DMS153 (cell line): ENCODE data around the gene ERVW-1.
"Not testable (repeated sequence)": the region's sequence is repeated elsewhere in the genome, so short reads cannot be mapped to it uniquely, and the experiment has no call there.

ENCODE experiments used
- DNase-seq: peaks from one replicate; lab custom pipeline; 2025; lab: John Stamatoyannopoulos, UW

ERVW-1 gene

GRCh38 chr7:92473989-92474388 lies 3.8 kb downstream of the ERVW-1 start:
- DNase-seq = not testable (repeated sequence)

DNA sequence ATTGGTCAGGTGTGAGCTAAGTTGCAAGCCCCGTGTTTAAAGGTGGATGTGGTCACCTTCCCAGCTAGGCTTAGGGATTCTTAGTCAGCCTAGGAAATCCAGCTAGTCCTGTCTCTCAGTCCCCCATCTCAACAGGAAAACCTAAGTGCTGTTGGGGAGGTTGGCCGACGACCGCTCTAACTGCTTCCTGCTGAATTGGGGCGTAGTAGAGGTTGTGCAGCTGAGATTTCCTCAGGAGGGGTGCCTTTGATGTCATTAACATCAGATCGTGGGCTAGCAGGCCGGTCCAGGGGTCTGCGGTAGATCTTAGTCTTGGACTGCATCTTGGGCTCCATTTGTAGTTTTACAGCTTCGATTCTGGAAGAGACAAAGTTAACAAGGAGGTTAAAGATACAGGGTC lies 9.2 kb downstream of the ERVW-1 start:
- not testable (repeated sequence) for DNase-seq

GRCh38 chr7:92466682-92467081 lies 11.1 kb downstream of the ERVW-1 start:
- DNase-seq = no peak

DNA sequence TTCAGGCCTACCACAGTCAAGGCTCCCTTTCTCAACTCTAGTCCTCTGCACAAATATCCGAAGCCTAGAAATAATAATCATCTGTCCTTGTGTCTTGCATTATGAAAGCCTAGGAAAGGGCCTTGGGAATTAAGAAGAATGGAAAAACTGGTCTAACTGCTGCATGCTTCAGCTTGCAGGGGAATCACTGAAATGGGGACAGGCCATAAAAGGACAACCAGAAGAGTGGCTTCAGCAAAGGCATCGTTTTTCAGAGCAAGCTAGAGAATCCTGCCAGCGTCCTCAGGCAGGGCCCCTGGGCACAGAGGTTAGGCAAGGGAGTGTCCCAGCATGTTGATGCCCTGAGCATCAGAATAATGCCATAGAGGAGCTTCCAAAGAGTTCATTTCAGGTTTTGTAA lies 13.2 kb downstream of the ERVW-1 start:
- DNase-seq = no peak

DNA sequence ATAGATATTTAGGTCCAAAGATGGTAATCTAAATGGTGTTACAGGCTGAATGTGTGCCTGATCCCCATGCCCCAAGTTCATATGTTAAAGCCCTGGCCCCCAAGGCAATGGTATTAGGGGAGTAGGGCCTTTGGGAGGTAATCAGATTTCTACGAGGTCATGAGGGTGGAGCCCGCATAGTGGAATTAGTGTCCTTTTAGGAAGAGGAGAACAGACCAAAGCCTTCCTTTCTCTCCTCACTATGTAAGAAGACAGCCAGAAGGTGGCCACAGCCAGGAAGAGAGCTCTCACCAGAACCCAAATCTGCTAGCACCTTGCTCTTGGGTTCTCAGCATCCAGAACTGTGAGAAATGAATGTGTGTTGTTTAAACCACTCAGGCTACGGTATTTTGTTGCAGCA lies 15.2 kb downstream of the ERVW-1 start:
- DNase-seq = no peak

DNA sequence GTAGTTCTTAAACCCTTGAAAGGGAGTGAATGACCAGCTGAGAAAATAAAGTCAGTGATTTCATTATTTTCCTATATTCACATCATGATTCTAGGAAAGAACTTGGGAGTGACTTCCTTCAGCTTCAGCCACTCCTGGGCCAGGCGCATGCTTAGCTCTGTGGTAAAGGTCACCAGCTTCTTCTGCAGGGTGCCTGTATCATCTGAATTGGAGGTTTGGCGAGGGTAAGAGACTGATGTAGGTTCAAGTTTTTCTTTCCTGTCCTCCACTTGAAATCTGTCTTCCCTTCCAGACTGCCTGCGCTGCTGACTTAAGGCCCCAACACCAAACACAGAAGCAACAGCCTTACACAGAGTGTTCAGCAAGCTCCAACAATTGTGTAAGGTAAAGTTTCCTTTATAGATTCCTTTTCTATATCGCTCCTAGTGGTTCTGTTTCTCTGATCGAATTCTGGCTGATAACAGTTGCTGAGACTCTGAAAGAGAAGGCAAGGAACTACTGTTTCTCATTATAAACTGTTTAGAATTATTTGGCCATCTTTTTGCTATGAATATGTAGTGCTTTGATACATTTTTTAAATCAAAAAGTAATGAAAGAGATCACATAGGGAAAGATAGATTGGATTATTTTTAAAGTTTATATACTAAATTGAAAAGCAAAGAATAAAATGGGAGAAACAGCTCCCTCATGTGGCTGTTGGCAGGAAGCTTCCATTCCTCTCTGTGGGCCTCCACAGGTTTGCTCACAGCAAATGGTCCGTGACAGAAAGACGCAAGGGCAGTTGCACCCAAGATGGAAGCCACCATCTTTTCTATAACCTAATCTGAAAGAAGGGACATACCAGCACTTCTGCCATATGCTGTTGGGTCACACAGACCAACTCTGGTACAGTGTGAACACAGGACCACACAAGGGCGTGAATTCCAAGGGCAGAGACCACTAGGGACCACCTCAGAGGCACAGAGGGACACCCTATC lies 16.4 kb downstream of the ERVW-1 start:
- peak; percentile 29 for DNase-seq

GRCh38 chr7:92460510-92460909 lies 17.2 kb downstream of the ERVW-1 start:
- no peak for DNase-seq

- DNase-seq = no peak
Measured at GRCh38 chr7:92460109-92460508, 17.6 kb downstream of the ERVW-1 start.

DNA sequence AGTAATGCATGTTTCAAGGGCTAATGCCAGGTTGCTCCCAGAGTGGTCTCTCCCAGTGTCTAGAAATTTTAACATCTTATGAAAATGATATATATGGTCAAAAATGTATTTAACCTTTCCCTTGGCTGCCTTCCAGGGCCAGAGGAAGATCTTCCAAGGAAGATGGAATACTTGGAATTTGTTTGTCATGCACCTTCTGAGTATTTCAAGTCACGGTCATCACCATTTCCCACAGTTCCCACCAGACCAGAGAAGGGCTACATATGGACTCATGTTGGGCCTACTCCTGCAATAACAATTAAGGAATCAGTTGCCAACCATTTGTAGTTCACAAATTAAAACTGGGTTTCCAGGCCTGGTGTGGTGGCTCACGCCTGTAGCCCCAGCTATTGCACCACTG lies 21.5 kb downstream of the ERVW-1 start:
- DNase-seq = no peak

DNA sequence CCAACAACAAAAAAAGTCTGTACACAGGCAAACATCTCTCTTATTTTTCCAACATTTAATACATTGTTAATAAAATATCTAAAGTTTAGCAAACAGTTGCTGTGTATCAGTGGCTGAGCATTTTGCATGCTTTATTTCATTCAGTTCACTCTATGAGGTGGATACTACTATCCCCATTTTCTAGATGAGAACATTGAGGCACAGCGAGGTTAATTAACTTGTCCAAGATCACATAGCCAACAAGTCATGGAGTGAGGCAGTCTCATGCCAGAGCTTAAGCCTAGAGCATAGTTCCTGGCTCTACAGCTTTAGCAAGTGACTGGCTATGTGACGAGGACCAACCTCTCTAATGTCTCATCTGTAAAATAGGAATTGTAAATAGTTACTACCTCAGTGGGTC lies 26.1 kb downstream of the ERVW-1 start:
- no peak for DNase-seq

DNA sequence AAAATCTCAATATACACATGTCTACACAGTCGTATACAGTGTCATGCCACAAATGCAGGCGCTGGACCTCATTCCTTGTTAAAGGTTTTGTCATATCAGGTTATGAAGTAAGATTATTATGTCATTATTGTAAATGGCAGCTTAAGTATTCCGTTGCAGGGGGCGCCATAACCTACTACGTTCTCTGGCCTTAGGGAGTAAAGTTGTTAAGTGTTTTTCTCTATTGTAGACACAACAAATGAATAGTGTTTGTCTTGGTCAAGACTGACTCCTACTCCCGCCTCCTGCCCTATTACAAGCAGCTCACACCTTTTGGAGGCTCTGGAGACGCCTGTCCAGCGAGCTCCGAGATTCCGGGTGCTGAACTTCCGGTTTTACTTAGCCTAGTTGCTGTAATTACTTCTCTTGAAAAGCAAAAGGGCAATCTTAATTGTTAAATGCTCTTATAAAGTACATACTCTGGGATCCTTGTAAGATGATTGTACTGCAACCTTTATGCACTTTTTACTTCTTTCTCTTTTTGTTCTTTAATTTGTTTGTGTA lies 29.5 kb downstream of the ERVW-1 start:
- DNase-seq = peak; percentile 43

DNA sequence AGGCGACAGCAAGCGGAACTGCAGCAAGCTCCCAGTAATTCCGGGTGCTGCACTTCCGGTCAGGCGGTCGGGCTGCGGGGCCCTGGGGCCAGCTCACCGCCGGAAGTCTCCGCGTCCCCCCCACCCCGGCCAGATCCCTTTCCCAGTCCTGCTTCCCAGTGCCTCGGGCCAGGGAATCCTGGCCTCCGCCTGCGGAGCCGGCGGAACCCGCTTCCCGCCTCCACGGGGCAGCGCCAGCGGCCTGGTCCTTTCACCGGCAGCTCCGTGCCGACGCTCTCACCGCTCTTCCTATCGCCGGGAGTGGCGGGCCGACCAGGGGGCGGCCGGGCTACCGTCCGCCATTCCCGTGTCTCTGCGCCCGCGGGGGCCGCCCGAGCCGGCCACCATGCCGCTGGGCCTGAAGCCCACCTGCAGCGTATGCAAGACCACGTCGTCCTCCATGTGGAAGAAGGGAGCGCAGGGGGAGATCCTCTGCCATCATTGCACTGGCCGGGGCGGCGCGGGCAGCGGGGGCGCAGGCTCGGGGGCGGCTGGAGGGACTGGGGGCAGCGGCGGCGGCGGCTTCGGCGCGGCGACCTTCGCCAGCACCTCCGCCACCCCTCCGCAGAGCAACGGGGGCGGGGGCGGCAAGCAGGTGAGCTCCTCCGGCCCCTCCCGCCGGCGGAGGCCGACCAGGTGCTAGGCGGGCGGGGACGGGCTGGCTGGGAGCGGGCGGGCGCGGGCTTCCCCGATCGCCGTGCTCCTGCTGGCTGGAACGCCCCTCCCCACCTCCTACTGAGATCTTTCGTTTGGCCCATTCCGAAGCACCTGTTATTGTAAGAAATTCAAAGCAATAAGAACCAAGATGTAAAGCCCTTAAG lies 30.2 kb downstream of the ERVW-1 start, which contains the start of gene GATAD1:
GATAD1 (plus strand) TSS at position 138 of the 860 bp plus-strand sequence; CDS start at position 386, 248 bp downstream.
- DNase-seq = peak; percentile 88

GRCh38 chr7:92446869-92447344 lies 30.8 kb downstream of the ERVW-1 start:
- no peak for DNase-seq

DNA sequence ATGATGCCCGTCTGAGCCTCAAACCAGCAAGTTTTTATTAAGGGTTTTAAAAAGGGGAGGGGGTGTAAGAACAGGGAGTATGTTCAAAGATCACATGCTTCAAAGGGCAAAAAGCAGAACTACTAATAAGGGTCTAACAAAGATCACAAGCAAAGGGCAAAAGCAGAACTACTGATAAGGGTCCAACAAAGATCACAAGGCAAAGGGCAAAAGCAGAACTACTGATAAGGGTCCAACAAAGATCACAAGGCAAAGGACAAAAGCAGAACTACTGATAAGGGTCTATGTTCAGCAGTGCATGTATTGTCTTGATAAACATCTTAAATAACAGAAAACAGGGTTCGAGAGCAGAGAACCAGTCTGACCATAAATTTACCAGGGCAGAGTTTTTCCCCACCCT lies 35.0 kb downstream of the ERVW-1 start:
- not testable (repeated sequence) for DNase-seq

DNA sequence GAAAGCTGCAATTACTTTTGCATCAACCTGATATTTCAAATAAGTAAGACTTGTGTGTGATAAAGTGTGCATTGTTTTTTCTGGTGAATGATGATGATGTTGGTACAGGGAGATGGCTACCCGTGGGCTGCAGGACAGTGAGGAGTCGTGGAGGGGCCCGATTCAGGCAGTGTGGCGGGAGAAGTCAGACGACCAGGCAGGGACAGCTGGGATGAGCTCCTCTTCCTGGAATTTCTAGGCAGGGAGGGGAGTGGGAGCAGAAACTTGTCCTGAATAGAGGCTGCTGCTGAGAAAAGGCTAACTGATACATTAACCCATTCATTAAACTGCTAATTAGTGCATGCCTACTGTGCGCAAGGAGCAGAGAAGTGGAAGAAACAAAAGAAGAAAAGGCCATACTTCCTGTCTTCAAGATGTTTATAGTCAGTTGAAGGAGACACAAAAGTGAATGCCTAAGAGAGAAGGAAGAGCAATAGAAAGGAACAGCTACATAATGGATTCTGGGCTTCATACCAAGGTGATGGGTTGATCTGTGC lies 39.7 kb downstream of the ERVW-1 start:
- DNase-seq = no peak

GRCh38 chr7:92436612-92437445 lies 40.9 kb downstream of the ERVW-1 start:
- DNase-seq = no peak

DNA sequence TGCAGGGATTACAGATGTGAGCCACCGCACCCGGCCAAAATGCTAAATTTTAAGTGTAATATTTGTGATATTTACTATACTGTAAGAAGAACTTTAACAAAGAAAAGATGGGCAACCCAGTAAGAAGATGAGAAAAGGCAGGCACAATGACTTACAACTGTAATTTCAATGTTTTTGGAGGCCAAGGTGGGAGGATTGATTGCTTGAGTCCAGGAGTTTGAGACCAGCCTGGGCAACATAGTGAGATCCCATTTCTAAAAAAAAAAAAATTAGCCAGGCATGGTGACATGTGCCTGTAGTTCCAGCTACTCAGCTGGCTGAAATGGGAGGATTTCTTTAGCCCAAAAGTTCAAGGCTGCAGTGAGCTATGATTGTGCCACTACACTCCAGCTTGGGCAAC lies 42.2 kb downstream of the ERVW-1 start:
- DNase-seq = no peak

- DNase-seq = no peak
Measured at GRCh38 chr7:92433019-92433418, 44.7 kb downstream of the ERVW-1 start.

DNA sequence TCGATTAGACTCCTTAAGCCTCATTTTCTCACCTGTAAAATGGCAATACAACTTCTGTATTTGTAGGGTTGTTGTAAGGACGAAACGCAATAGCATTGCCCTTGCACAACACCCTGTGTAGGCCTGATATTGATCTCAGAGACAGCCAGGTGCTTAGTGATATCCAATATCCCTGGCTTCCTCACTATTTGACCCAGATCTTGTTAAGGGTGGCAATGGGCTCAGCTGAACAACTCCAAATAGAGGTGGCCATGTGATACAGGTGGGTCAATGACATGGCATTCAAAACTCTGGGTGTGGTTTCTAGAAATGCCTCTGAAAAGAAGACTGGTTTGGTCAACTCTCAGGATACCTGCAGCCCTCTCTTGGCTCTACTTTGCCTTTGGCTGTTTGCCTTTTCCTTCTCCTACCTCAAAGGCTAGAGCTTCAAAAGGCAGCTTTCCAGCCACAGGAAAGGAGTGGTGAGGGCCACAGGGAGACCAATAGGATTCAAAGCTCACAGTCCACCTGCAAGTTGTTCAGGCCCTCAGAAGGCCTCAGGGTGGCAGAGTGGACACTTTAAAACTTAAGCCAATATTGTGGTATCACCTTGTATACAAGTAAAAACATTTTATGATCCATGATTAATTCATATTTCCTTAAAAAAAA lies 45.3 kb downstream of the ERVW-1 start:
- no peak for DNase-seq

GRCh38 chr7:92427193-92427592 lies 50.6 kb downstream of the ERVW-1 start:
- no peak for DNase-seq
